Esophagus squamous epithelium (tissue), 5 donors: ENCODE measurements around the gene ERCC2. TPM values are rescaled to one million over a fixed set of nuclear protein-coding genes. Genes with fewer than 3 reads are reported as not detected.

Source experiments
- DNase-seq: peaks from one replicate; lab custom pipeline; 2025; lab: John Stamatoyannopoulos, UW
- H3K27ac ChIP-seq, 4 donors: fragments of 200-600 bp; sonication (generic); one replicate each; pipeline ENCODE4 v1.5.1; 2016 to 2019; ENCODE audit warnings: mild to moderate bottlenecking in 1 of 4
- H3K27me3 ChIP-seq, 4 donors: fragments of 200-600 bp; sonication (generic); 1 replicate in 3 of 4; 2 replicates in 1 of 4; pipeline versions ENCODE4 v1.5.1 to v1.6.0; 2017 to 2021; ENCODE audit warnings: antibody characterized with exemption in 1 of 4
- H3K36me3 ChIP-seq, 3 donors: fragments of 200-600 bp; sonication (generic); one replicate each; pipeline ENCODE4 v1.5.1; 2016 to 2019
- H3K4me1 ChIP-seq, 3 donors: fragments of 200-600 bp; sonication (generic); one replicate each; pipeline ENCODE4 v1.5.1; 2017 to 2019
- H3K4me3 ChIP-seq, 4 donors: fragments of 200-600 bp; sonication (generic); 1 replicate in 3 of 4; 2 replicates in 1 of 4; pipeline ENCODE4 v1.5.1; 2016 to 2019; ENCODE audit warnings: mild to moderate bottlenecking in 2 of 4, moderate library complexity in 1 of 4
- H3K9me3 ChIP-seq, 3 donors: fragments of 200-600 bp; sonication (generic); one replicate each; pipeline ENCODE4 v1.5.1; 2016 to 2019
- CTCF ChIP-seq, 6 experiments: fragments of 450-650 bp in 4 of 6; fragments of 200-600 bp in 2 of 6; sonication (generic) in 2 of 6; IDR thresholded peaks; one replicate each; pipeline ENCODE4 v1.5.1; 2016 to 2019; ENCODE audit warnings: antibody characterized with exemption in 6 of 6, mild to moderate bottlenecking in 4 of 6, moderate library complexity in 4 of 6
- POLR2A ChIP-seq, 4 donors: fragments of 450-650 bp; IDR thresholded peaks; one replicate each; pipeline ENCODE4 v1.6.1; 2017; ENCODE audit warnings: antibody characterized with exemption in 4 of 4, mild to moderate bottlenecking in 4 of 4, moderate library complexity in 3 of 4
- WGBS, 2 donors: methylation state at CpG; one replicate each; pipeline ENCODE4 v1.1.5; 2018; 5-methylcytosine and 5-hydroxymethylcytosine counted together
- intact Hi-C: fragments of 100-400 bp; cut with DNase I; formaldehyde crosslinking; loops from one replicate; pipeline ENCODE4 v1.15.0; 2022
- total RNA-seq, 4 donors: library from RNA; depleted of rRNA; stranded (reverse); fragments of >200 nt; gene quantifications; one replicate each; pipeline ENCODE4 v1.1.0, GENCODE V29; 2016
- donor health status: DM: yes; HTN: yes; CAD: no.

ERCC2 gene
- total RNA-seq, 4 donors from 2014 or later, result 6.6 to 8.8 (median 7.2) TPM

DNA sequence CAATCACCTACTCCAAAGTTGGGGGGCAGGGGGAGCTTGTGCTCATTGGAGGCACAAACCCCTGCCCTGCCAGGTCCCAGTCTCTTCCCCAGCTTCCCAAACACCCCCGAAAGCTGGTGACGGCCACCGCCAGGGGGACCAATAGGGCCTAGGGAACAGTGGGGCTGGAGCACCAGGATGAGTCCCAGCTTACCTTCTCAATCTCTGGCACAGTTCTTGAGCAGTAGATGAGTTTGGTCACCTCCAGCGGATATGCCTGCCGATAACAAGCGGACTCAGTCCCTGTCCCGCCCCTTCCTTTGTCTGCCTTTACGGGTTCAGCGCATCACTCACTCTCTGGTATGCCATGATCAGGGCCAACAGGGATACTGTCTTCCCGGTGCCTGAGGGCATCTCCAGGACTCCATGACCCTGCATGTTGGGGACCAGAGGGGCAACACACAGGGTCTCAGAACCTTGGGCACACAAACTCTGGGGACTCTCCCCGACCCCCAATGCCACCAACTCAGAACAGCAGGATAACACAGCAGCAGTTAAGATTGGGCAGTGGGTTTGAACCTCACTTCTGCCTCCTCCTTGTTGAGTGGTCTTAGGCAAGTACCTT, 1.5 kb downstream of the ERCC2 start:
- H3K4me1 ChIP-seq, result peaks cover 0 to 24% (median 10%) of the 10 kb centered on the region in 3 donors
- 86 to 98% methylated on average over 1 to 7 of the region's 11 CpGs for WGBS, 2 donors
- H3K27ac ChIP-seq, result no peak overlapping the region
- no peak for DNase-seq
- TF ChIP-seq POLR2A (IDR thresholded peaks at IDR 0.05) (no peak), CTCF (IDR thresholded peaks at IDR 0.05) (no peak)
- H3K27me3 ChIP-seq, result no peaks in the 10 kb centered on the region
- H3K36me3 ChIP-seq, result peaks cover 0 to 24% (median 2%) of the 10 kb centered on the region in 3 donors
- intact Hi-C loops, result no loop called here
- H3K9me3 ChIP-seq, result no peaks in the 10 kb centered on the region
- H3K4me3 ChIP-seq, result no peak overlapping the region

- Histone ChIP-seq H3K27ac (no peak overlapping the region), H3K36me3 (peaks cover 0 to 32% (median 9%) of the 10 kb centered on the region in 3 donors), H3K9me3 (no peaks in the 10 kb centered on the region), H3K4me3 (no peak overlapping the region), H3K27me3 (no peaks in the 10 kb centered on the region), H3K4me1 (peaks cover 0 to 24% (median 10%) of the 10 kb centered on the region in 3 donors)
- intact Hi-C loops, result no loop called here
- no peak for TF ChIP-seq POLR2A (IDR thresholded peaks at IDR 0.05)
- no peak for TF ChIP-seq CTCF (IDR thresholded peaks at IDR 0.05)
- no peak for DNase-seq
- whole genome bisulfite sequencing, 2 donors, result 88 to 94% methylated on average over 3 to 4 of the region's 4 CpGs
Observed at GRCh38 chr19:45368127-45368526, 2.2 kb downstream of the ERCC2 start.

- Histone ChIP-seq H3K27me3 (no peaks in the 10 kb centered on the region), H3K4me3 (no peak overlapping the region), H3K36me3 (peaks cover 4 to 65% (median 14%) of the 10 kb centered on the region in 3 donors), H3K27ac (no peak overlapping the region), H3K4me1 (peaks cover 0 to 10% (median 3%) of the 10 kb centered on the region in 3 donors), H3K9me3 (no peaks in the 10 kb centered on the region)
- WGBS, 2 donors, result 83 to 90% methylated on average over 3 of the region's 12 CpGs
- no peak for DNase-seq
- no peak for TF ChIP-seq CTCF (IDR thresholded peaks at IDR 0.05)
- intact Hi-C loops, result no loop called here
Observed at GRCh38 chr19:45364696-45365095, 5.7 kb downstream of the ERCC2 start.

DNA sequence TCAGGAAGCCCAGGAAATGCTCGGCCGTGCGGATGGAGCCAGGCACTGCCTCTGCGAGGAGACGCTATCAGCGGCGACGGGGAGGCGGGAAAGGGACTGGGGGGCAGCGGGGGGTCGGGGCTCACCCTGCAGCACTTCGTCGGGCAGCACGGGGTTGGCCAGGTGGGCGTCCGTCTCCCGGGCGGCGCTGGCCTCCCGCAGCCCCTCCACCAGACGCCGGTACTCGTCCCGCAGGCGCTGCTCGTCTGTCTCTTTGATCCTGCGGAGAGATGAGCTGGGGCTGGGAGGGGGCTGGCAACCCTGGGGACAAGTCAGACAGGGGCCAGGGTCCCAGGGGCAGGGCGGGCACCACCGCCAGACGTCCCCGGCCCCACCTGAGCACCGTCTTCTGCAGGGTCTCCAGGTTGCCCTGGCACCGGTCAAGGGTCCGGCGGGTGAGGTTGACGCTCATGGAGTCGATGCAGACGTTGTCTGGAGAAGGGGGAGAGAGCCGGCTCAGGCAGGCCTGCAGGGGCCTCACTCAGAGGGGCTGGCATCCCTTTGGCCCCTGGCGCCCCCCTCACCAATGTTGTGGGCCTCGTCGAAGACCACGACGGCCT, 6.4 kb downstream of the ERCC2 start:
- H3K27me3 ChIP-seq, result no peaks in the 10 kb centered on the region
- H3K9me3 ChIP-seq, result no peaks in the 10 kb centered on the region
- H3K4me3 ChIP-seq, result no peak overlapping the region
- intact Hi-C loops, result no loop called here
- peaks cover 0 to 3% (median 0%) of the 10 kb centered on the region in 3 donors for H3K4me1 ChIP-seq
- TF ChIP-seq CTCF (IDR thresholded peaks at IDR 0.05) (no peak), POLR2A (IDR thresholded peaks at IDR 0.05) (no peak)
- no peak for DNase-seq
- peaks cover 4 to 72% (median 14%) of the 10 kb centered on the region in 3 donors for H3K36me3 ChIP-seq
- H3K27ac ChIP-seq, result no peak overlapping the region
- WGBS, 2 donors, result 90 to 93% methylated on average over 8 to 9 of the region's 44 CpGs

DNA sequence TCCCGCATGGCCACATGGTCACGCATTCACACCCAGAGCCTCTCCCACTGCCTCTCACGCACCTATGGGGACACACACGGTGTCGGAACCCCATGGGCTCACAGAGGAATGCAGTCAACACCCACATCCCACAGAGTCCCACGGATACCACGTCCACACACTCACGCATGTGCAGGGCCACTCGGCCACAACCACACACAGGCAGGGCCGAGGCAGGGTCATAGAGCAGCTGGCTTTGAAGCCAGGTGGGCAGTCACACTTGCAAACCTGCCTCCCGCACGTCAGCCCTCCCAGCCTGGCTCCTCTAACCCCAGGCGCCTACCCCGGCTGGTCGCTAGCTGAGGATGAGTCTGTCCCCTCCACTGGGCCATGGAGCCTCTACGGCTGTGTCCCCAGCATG, 8.1 kb downstream of the ERCC2 start:
- H3K4me3 ChIP-seq, result no peak overlapping the region
- no peak for DNase-seq
- H3K9me3 ChIP-seq, result no peaks in the 10 kb centered on the region
- 84 to 90% methylated on average over 7 to 13 of the region's 16 CpGs for WGBS, 2 donors
- no peaks in the 10 kb centered on the region for H3K27me3 ChIP-seq
- H3K27ac ChIP-seq, result no peak overlapping the region
- H3K4me1 ChIP-seq, result no peaks in the 10 kb centered on the region
- TF ChIP-seq CTCF (IDR thresholded peaks at IDR 0.05) (no peak), POLR2A (IDR thresholded peaks at IDR 0.05) (no peak)
- intact Hi-C loops, result no loop called here
- peaks cover 4 to 85% (median 14%) of the 10 kb centered on the region in 3 donors for H3K36me3 ChIP-seq
